Activated CD4-positive, CD25-positive, alpha-beta regulatory T cell treated with anti-CD3 and anti-CD28 coated beads, Interleukin-2, amount 50 U/mL, for 16 hours (primary cell): ENCODE measurements around the gene PHF14.

Experiments
- DNase-seq: peaks from one replicate; pipeline ENCODE4 v3.0.0-alpha.2; 2020; ENCODE audit warnings: low read depth, low spot score

The PHF14 gene

GRCh38 chr7:11170863-11171568, 197.3 kb downstream of the PHF14 start:
- DNase-seq = no peak

DNA sequence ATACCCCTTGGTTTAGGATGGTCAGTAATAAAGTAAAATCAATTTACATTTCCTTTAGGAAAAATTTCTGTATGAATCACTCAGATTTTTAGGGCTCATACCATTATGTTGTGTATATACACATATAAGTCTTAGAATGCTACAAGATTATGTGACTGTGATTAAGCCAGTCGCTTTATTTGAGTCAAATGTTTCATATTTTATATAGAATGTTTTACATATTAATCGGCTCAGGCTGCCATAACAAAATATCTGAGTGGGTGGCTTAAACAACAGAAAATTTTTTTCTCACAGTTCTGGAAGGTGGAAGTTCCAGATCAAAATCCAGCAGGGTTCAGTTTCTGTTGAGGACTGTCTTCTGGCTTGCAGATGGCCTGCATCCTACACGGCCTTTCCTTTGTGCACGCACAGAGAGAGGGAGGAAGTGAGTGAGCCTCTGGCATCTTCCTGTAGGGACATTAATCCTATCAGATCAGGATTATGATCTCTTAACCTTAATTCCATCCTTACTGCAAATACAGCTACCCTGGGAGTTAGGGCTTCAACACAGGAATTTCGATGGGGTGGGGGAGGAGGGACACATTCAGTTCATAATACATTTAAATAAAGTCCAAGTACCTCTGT, 198.0 kb downstream of the PHF14 start:
- DNase-seq = no peak

DNA sequence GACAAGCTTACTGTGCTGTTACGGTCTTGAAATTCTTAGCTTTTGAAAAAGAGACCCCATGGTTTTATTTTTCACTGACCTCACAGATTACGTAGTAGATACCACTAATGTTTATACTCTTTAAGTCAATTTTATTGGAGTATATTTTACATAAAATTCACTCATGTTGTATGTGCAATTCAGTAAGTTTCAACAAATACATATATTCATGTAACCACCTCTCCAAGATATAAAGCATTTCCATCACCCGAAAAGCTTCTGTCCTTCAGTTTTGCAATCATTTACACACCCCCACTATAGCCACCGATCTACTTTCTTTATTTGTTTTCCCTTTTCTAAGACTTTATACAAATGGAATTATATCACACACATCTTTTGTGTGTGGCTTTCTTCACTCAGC, 199.2 kb downstream of the PHF14 start:
- no peak for DNase-seq

- DNase-seq = no peak
Measured at GRCh38 chr7:11175371-11175770, 201.7 kb downstream of the PHF14 start.

DNA sequence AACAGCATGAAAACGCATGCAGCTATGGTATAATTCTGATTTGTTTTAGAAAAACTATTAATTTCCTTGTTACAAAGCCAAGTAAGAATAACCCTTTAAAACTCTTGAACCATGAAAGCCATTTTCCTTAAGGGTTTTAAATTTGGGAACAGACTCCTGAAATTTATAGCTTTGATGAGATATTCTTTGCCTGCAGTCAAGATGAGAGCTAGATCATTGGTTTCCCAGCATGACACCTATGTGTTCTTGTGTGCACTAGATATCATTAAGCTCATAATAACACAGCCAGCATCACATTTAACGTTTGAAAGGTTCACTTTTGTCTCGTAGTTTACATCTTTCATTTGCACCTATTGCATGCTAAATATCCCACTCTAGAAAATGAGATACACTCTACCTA, 202.2 kb downstream of the PHF14 start:
- DNase-seq = no peak

GRCh38 chr7:11176985-11177555, 203.4 kb downstream of the PHF14 start:
- DNase-seq = no peak

GRCh38 chr7:11177793-11178192, 204.1 kb downstream of the PHF14 start:
- no peak for DNase-seq

- no peak for DNase-seq
Measured at GRCh38 chr7:11181590-11181989, 207.9 kb downstream of the PHF14 start.

- DNase-seq = no peak
Measured at GRCh38 chr7:11182736-11183135, 209.1 kb downstream of the PHF14 start.

GRCh38 chr7:11185179-11185815, 211.6 kb downstream of the PHF14 start:
- no peak for DNase-seq

DNA sequence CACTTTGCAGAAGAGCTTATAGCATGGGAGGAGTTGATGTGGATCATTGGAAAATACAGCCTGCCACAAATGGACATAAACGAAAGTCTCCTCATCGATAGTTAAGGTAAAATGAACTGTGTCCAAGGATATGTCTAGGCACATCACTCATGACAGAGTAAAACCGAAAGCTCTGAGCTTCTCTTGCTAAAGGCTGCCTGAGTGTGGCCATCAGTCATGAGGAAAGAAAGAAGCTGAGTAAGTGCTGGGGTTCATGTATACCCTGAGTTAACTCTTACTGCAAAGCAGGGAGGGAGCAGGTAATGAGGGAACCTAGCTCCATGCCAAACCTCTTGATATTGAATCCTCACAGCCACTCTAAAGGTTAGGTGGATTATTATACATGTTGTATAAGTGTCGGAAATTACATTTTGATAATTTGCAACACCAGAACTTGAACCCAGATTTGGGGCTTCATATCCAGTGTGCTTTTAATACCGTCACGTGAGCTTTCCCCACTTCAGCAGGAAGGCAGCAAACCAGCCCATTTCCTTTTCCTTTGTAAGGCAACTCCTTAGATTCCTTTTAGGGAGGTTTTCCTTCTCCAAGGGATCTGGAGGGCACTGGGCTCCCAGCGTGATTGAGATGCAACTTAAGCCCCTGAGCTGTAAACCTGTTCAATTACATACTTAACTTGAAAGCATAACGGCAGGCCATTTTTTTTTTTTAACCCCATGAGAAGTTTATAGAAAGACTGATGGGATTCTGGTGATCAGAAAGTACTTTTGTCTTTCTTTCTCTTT, 215.0 kb downstream of the PHF14 start:
- no peak for DNase-seq

DNA sequence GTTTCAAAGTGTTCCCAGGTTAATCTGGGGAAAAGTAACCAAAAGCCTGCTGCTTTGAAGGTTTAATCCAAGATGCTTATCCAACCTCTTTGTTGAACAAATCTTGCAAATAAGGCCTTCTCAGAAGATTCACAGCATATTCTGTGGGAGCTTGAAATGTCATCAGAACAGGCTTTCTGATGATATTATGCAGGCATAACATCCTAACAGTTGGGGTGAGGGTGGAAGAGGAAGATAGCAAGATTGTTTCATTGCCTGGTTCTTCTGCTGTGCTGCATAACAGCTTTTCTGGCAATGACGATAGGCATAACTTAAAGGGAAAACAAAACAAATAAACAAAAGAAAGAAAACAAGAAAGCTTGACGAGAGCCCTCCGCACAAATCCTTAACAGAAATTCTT, 217.4 kb downstream of the PHF14 start:
- DNase-seq = no peak

GRCh38 chr7:11191574-11192220, 218.0 kb downstream of the PHF14 start:
- DNase-seq = no peak

DNA sequence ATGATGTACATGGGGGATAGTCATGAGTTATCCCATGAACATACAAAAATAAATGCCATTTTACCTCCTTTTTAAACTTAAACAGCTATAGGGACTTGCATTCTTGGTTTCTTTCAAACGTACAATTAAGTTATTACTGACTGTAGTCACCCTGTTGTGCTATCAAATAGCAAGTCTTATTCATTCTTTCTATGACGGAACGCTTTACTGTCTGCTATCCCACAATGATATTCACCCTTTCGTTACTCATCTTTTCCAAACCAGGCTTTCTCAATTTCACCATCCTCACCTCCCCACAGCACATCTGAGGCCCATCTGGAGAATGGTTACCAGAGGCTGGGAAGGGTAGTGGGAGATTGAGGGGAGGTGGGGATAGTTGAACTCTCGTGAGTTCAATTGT, 218.8 kb downstream of the PHF14 start:
- DNase-seq = no peak

- no peak for DNase-seq
Measured at GRCh38 chr7:11193131-11193867, 219.6 kb downstream of the PHF14 start.

- DNase-seq = no peak
Measured at GRCh38 chr7:11193888-11194287, 220.2 kb downstream of the PHF14 start.

DNA sequence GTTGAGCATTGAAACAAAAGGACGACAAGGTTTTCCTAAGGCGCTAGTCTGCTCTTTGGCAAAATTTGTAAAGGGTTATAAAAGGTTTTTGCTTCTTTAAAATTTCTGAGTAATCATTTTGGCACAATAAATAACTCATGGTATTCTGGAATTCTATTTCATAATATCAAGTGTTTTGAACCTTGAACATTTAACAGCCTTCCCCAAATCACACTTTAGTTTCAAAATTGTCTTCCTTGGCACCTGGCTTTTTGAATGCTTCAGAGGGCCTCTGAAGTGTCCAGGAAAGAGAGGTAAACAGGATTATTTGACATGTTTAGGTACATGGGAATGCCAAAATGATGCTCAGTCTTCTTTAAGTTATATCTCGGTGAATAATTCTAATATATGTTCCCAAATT, 220.8 kb downstream of the PHF14 start:
- no peak for DNase-seq

DNA sequence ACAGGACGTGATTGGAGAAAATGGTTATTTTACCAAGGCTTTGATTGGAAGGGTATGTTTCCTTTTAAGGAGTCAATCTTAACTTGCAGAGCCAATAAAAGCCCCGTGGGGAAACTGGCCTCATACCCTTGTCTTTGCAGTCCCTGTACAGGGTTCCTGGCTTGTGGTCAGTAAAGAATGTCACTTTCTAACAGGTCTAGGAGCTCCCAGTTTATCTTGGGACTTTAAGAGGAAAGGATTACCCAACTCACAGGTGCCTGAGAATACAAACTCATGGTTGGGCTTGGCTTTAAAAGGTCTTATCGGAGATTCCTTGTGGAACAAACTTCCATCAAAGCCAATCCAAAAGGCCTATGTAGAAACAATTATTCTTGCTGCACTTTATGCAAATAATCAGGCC, 221.8 kb downstream of the PHF14 start:
- no peak for DNase-seq

DNA sequence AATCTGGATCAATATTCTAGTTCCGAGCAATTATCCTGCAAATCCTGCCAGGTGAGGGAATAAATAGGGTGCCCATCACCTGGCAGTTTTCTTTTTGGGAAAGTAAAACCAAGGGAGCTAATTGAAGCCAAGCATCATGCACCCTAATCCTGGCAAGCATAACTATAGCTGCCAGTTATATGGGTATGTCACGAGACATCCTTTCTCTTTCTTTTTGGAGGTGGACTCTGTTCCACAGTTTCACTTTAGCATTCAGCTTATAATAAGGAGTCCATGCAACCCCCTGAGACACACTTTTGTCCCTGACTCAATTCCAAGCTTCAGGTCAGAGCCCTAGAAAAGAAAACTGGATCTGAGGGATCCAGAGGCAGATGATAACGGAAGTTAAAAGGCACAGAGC, 222.5 kb downstream of the PHF14 start:
- no peak for DNase-seq

GRCh38 chr7:11203224-11203623, 229.6 kb downstream of the PHF14 start:
- DNase-seq = no peak

DNA sequence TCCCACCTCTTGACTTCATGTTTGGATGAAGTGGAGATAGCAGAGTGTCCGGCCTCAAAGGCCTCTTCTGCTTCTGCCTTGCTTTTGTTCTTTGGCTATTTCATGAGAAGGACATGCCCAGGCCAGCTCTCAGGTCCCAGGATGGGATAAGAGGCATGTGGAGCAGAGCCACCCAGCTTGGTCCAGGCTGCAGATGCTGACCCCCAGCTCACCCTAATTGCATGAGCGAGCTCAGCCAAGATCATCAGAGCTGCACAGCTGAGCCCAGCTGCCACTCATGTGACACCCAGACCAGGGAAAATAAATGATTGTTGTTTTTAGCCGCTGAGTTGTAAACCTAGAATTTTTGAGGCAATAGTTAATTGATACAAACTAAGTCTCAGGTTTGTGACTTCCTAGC, 230.0 kb downstream of the PHF14 start:
- no peak for DNase-seq
